K562 (cell line): ENCODE results near the gene COL9A3. TPM values are rescaled to one million over a fixed set of nuclear protein-coding genes. Genes with fewer than 3 reads are reported as not detected.

ENCODE experiments used
- AFF1 ChIP-seq, 2 experiments: fragments of 450-650 bp; IDR thresholded peaks; 2 replicates each; pipeline ENCODE4 v1.6.1; 2018; ENCODE audit warnings: mild to moderate bottlenecking in 2 of 2, low read depth in 1 of 2; ENCODE audit not compliant: partially characterized antibody in 2 of 2
- CBX3 ChIP-seq, 2 experiments: IDR thresholded peaks; 1 replicate in 1 of 2; 2 replicates in 1 of 2; pipeline ENCODE4 v1.6.1; 2012; ENCODE audit warnings: inconsistent platforms in 2 of 2, low read length in 2 of 2, borderline replicate concordance in 1 of 2, control low read depth in 1 of 2
- CHCHD3 ChIP-seq: fragments of 250-450 bp; sonication (Bioruptor Pico); IDR thresholded peaks from 2 replicates; pipeline ENCODE4 v2.1.2; 2022; ENCODE audit warnings: mild to moderate bottlenecking
- DEAF1 ChIP-seq: fragments of 450-650 bp; formaldehyde crosslinking; IDR thresholded peaks from 2 replicates; pipeline ENCODE4 v1.4.0; 2020; ENCODE audit warnings: mild to moderate bottlenecking, moderate library complexity
- E2F1 ChIP-seq: sonication (generic); formaldehyde crosslinking; IDR thresholded peaks from 2 replicates; pipeline ENCODE4 v1.8.1; 2023; ENCODE audit warnings: mild to moderate bottlenecking, missing genetic modification reagents, moderate library complexity
- ELF4 ChIP-seq: fragments of 450-650 bp; formaldehyde crosslinking; IDR thresholded peaks from 2 replicates; pipeline ENCODE4 v1.4.0; 2022; ENCODE audit warnings: missing genetic modification characterization
- ERF ChIP-seq: fragments of 450-650 bp; formaldehyde crosslinking; IDR thresholded peaks from 2 replicates; pipeline ENCODE4 v1.4.0; 2020; ENCODE audit warnings: mild to moderate bottlenecking, mixed read lengths
- FOXA1 ChIP-seq: fragments of 450-650 bp; IDR thresholded peaks from 2 replicates; pipeline ENCODE4 v1.6.1; 2016; ENCODE audit warnings: mild to moderate bottlenecking, borderline replicate concordance
- HDAC6 ChIP-seq: IDR thresholded peaks from 2 replicates; pipeline ENCODE4 v1.6.1; 2012; ENCODE audit warnings: low read depth, mild to moderate bottlenecking, control low read depth, inconsistent platforms, low read length, moderate library complexity
- HNRNPL ChIP-seq: fragments of 200-400 bp; formaldehyde crosslinking; IDR thresholded peaks from 2 replicates; pipeline ENCODE4 v1.6.1; 2017; ENCODE audit warnings: low read depth, mild to moderate bottlenecking, low read length
- NRF1 ChIP-seq, 2 experiments: fragments of 450-650 bp; IDR thresholded peaks in 1 of 2; conservative IDR thresholded peaks in 1 of 2; 2 replicates each; pipeline ENCODE4 v1.6.1; 2014; ENCODE audit warnings: mild to moderate bottlenecking in 2 of 2
- POLR2AphosphoS5 ChIP-seq: IDR thresholded peaks from 2 replicates; pipeline ENCODE4 v1.6.1; 2011; ENCODE audit warnings: mild to moderate bottlenecking, low read depth, low read length, moderate library complexity; ENCODE audit not compliant: control insufficient read depth, insufficient read depth
- RFX7 ChIP-seq: fragments of 250-450 bp; sonication (Bioruptor Pico); IDR thresholded peaks from 2 replicates; pipeline ENCODE4 v1.5.1; 2021; ENCODE audit warnings: mild to moderate bottlenecking
- TSHZ1 ChIP-seq: fragments of 250-450 bp; sonication (Bioruptor Pico); IDR thresholded peaks from 2 replicates; pipeline ENCODE4 v1.4.0; 2020; ENCODE audit warnings: mild to moderate bottlenecking, moderate library complexity
- XRCC3 ChIP-seq: fragments of 450-650 bp; IDR thresholded peaks from 2 replicates; pipeline ENCODE4 v1.6.1; 2017; ENCODE audit warnings: mild to moderate bottlenecking, moderate library complexity
- ZNF232 ChIP-seq: sonication (generic); formaldehyde crosslinking; IDR thresholded peaks from 2 replicates; pipeline ENCODE4 v1.8.0; 2022; ENCODE audit warnings: mild to moderate bottlenecking, missing genetic modification reagents
- ZNF57 ChIP-seq: fragments of 450-650 bp; formaldehyde crosslinking; IDR thresholded peaks from 2 replicates; pipeline ENCODE4 v1.4.0; 2020; ENCODE audit warnings: mild to moderate bottlenecking, moderate library complexity
- polyA plus RNA-seq, 8 experiments: library from polyadenylated mRNA; depleted of rRNA in 4 of 8; stranded (reverse) in 5 of 8; unstranded in 3 of 8; fragments of >200 nt; fragmentation: Nextera tagmentation in 2 of 8; fragmentation: Illumina TruSeq in 1 of 8; extraction: Ambion mirVana in 2 of 8; extraction: Trizol in 1 of 8; gene quantifications; 2 replicates each; pipeline versions ENCODE4 v1.2.1 to v1.2.3, GENCODE V29; 2011 to 2014; ENCODE audit warnings: inconsistent platforms in 1 of 8, missing spikeins in 1 of 8
- total RNA-seq, 7 experiments: library from RNA; depleted of rRNA in 6 of 7; stranded (reverse); fragments of >200 nt in 6 of 7; fragmentation: Illumina TruSeq in 2 of 7; extraction: Trizol in 2 of 7; gene quantifications; 2 replicates each; pipeline versions ENCODE4 v1.2.1 to v1.2.3, GENCODE V29; 2011 to 2021; ENCODE audit warnings: low replicate concordance in 1 of 7

Gene COL9A3
- total and polyA plus RNA-seq, 9 of the 15 experiments (the other 6 are each of a cell fraction or from before 2014, with no cell fraction given) = 0.14 to 3.6 (median 0.88) TPM; not detected in 1

GRCh38 chr20:62822788-62823651 is 6.2 kb downstream of the COL9A3 start (continued):
- peak in 1 of 2 experiments; percentile 44 for TF ChIP-seq AFF1 (IDR thresholded peaks at IDR 0.05; ENCODE audit: low read depth in 1 of 2, partially characterized antibody in 2 of 2)
- TF ChIP-seq ZNF57 (CRISPR knock-in tag) = no peak
- peak; percentile 51 to 57 for TF ChIP-seq NRF1 (conservative IDR thresholded peaks at IDR 0.05 in 1 of 2, IDR thresholded peaks at IDR 0.05 in 1 of 2)
- no peak for TF ChIP-seq XRCC3
- no peak for TF ChIP-seq ERF (CRISPR knock-in tag)
- TF ChIP-seq RFX7 (CRISPR knock-in tag) = no peak
- no peak for TF ChIP-seq FOXA1
- TF ChIP-seq DEAF1 (CRISPR knock-in tag) = peak; percentile 85
- no peak for TF ChIP-seq CHCHD3 (CRISPR knock-in tag)
- no peak for TF ChIP-seq POLR2AphosphoS5
- peak in 1 of 2 experiments; percentile 49; a peak in 1 of 3 replicates for TF ChIP-seq CBX3 (IDR thresholded peaks at IDR 0.05; ENCODE audit: borderline replicate concordance in 1 of 2, low read length in 2 of 2)
- TF ChIP-seq HDAC6 = no peak
- TF ChIP-seq ZNF232 (CRISPR knock-in tag) = no peak
- TF ChIP-seq ELF4 (CRISPR knock-in tag) = no peak
- no peak for TF ChIP-seq HNRNPL
- no peak for TF ChIP-seq E2F1 (CRISPR knock-in tag)
- no peak for TF ChIP-seq TSHZ1
